Panc1 (cell line): ENCODE data around the gene PLPP1.

ENCODE experiments used
- CTCF ChIP-seq: fragments of 450-650 bp; IDR thresholded peaks from 2 replicates; pipeline ENCODE4 v1.5.1; 2017; ENCODE audit warnings: mild to moderate bottlenecking
- TCF7L2 ChIP-seq: IDR thresholded peaks from 2 replicates; pipeline ENCODE4 v1.6.1; 2011; ENCODE audit warnings: mild to moderate bottlenecking, low read depth, low read length, inconsistent platforms
- TF ChIP-seq, protein P1 (sequence below), 2 experiments: IDR thresholded peaks; 2 replicates each; pipeline ENCODE4 v1.6.1; 2011 to 2012; ENCODE audit warnings: low read depth in 2 of 2, control low read depth in 1 of 2, low read length in 1 of 2, mild to moderate bottlenecking in 1 of 2, moderate library complexity in 1 of 2; ENCODE audit not compliant: insufficient read depth in 1 of 2

DNA sequence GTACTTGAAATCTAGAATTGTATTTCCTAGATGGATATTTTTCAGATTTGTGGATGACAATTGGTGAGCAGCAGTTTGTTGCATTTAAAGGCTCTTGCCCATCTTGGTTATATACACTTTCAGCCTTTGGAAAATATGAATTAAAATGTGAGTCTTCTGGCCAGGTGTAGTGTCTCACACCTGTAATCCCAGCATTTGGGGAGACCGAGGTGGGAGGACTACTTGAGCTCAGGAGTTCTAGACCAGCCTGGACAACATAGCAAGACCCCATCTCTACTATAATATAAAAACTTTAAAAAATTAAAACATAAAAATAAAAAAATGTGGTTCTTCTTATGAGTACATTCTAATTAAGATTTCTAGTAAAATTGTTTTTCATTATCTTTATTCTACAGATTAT lies 125.0 kb downstream of the PLPP1 start:
- TF ChIP-seq CTCF (no peak), TCF7L2 (no peak)
- TF ChIP-seq, protein P1, sequence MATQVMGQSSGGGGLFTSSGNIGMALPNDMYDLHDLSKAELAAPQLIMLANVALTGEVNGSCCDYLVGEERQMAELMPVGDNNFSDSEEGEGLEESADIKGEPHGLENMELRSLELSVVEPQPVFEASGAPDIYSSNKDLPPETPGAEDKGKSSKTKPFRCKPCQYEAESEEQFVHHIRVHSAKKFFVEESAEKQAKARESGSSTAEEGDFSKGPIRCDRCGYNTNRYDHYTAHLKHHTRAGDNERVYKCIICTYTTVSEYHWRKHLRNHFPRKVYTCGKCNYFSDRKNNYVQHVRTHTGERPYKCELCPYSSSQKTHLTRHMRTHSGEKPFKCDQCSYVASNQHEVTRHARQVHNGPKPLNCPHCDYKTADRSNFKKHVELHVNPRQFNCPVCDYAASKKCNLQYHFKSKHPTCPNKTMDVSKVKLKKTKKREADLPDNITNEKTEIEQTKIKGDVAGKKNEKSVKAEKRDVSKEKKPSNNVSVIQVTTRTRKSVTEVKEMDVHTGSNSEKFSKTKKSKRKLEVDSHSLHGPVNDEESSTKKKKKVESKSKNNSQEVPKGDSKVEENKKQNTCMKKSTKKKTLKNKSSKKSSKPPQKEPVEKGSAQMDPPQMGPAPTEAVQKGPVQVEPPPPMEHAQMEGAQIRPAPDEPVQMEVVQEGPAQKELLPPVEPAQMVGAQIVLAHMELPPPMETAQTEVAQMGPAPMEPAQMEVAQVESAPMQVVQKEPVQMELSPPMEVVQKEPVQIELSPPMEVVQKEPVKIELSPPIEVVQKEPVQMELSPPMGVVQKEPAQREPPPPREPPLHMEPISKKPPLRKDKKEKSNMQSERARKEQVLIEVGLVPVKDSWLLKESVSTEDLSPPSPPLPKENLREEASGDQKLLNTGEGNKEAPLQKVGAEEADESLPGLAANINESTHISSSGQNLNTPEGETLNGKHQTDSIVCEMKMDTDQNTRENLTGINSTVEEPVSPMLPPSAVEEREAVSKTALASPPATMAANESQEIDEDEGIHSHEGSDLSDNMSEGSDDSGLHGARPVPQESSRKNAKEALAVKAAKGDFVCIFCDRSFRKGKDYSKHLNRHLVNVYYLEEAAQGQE (IDR thresholded peaks at IDR 0.05; ENCODE audit: insufficient read depth in 1 of 2, low read depth in 2 of 2, low read length in 1 of 2), result no peak
